Left renal cortex interstitium (tissue), 4 donors: ENCODE measurements around the gene FITM2. TPM values are rescaled to one million over a fixed set of nuclear protein-coding genes. Genes with fewer than 3 reads are reported as not detected.
"Not testable (repeated sequence)": the region's sequence is repeated elsewhere in the genome, so short reads cannot be mapped to it uniquely, and the experiment has no call there.

Experiments used
- DNase-seq, 4 donors: peaks; one replicate each; pipeline ENCODE4 v3.0.0-alpha.2; 2013; ENCODE audit warnings: low read depth in 4 of 4, low spot score in 2 of 4, missing footprints in 1 of 4
- polyA plus RNA-seq, 4 donors: library from polyadenylated mRNA; unstranded; fragments of 120-200 nt; gene quantifications; one replicate each; pipeline ENCODE4 v1.2.1, GENCODE V29; 2013; ENCODE audit not compliant: insufficient read length in 4 of 4

FITM2 gene, protein sequence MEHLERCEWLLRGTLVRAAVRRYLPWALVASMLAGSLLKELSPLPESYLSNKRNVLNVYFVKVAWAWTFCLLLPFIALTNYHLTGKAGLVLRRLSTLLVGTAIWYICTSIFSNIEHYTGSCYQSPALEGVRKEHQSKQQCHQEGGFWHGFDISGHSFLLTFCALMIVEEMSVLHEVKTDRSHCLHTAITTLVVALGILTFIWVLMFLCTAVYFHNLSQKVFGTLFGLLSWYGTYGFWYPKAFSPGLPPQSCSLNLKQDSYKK
- polyA plus RNA-seq, result 1 to 10 TPM; 7.5 to 9.5 (median 8.1) TPM

DNA sequence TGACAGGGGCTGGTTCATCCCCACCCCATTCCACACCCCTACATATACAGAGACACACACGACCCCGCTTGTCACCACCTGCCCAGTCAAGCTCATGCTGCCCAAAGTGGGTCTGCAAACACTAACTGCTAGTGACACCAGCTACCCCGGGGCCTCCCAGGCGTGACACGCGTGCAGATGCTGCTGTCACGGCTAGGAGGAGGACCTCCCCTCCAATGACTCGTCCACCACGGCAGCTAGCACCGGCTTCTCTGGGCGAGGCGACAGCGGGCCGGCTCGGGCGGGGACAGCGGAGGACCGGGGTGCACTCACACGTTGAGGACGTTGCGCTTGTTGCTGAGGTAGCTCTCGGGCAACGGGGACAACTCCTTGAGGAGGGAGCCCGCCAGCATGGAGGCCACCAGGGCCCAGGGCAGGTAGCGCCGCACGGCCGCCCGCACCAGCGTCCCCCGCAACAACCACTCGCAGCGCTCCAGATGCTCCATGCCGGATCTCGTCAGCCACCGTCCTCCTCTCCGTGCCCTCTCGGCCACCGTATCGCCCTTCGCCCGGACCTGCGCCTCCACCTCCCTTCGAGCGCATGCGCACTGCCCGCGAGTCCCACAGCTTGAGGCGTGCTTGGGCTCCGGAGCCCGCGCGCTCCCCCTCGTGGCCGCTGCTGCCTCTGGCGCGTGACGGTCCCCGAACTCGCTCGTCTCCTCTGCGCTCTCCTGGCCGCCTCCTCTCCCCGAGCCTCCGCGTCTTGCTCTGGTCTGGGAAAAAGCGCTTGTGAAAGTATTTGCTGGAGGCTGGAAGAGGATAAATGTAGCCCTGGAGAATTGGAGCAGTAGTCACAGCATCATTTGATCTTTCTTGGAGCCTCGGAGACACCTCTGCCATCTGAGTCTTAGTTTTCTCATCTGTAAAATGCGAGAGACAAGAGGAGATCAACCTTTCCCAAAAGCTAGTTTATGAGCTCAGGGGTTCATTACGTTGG, at the start of gene FITM2:
TSS of gene FITM2 (minus strand) at position 539 of the 976 bp plus-strand sequence. CDS start at position 485, 54 bp downstream.
- peak; percentile 90 to 93 (median 92) for DNase-seq

DNA sequence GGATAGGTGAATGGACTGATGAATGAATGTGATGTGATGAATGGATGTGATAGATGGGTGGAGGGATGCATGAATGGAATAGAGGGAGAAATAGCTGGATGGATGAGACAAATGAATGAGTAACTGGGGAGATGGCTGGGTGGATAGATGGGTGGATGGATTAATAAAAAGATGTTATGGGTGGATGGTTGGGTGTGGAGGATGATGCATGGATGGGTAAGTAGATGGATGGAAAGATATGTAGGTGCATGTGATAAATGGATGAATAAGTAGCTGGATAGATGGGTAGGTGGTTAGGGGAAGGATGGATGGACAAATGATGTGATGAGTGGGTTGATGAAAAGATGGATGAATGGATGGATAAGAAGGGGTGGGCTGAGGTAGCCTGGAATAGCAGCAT, 49.2 kb upstream of the FITM2 start:
- DNase-seq, result no peak

DNA sequence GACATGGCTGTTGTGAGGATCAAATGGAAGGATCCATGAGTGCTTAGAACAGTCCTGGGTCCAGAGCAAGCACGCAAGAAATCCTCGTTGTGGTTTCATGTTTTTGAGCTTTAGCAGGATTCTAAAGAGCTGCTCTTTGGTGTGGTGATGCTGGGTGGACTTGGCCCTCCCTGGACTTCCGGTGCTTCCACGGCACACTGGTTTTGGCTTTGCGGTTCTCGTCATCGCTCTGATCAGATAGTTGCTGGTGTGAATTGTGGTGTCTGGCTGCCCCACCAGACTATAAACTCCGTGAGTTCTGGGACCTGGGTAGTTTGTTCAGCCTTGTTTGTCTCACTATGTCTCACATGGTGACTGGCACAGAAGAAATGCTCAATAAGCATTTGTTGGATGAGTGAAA, 47.8 kb upstream of the FITM2 start:
- no peak for DNase-seq

DNA sequence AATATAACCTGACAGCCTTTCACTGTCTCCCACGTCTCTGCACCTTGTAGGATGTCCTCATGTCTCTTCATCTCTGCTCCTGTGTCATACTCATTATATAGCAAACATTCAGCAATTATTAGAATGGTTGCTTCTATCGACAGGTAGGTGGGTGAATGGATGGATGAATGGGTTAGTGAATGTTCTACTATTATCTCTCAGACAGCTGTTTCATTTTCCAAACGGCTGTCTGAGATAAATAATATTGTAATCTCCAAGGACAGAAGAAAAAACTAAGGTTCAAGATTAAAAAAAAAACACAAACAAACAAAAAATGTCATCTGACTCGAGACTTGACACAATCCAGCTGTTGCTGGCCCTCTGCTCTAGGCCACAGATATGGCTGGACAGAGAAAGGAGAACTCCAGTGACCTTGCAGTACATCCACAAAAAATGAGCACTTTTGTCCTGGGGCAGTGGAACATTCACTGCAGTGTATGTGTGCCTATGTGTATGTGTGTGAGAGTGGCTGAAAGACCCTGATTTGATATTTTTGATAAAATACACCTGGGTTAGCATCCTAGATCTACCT, 46.6 kb upstream of the FITM2 start:
- peak in 2 of 4 donors; percentile 21 to 36 for DNase-seq

DNA sequence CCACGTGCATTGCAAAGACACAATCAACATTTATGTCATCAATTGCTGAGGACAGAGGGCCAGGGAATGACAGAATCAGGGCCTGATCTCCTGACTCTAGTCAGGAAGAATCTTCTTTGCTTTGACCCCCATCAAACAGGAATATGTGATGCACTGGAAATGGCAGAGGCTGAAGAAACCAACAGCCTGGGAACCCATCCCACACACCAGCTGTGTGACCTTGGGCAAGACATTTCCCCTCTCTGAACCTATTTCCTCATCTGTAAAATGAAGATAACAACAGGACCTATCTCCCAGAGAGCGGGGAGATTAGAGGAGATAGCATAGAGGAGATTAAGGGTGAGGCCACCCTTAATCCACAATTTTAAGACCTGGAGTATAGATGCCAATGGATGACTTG, 46.0 kb upstream of the FITM2 start:
- no peak for DNase-seq

DNA sequence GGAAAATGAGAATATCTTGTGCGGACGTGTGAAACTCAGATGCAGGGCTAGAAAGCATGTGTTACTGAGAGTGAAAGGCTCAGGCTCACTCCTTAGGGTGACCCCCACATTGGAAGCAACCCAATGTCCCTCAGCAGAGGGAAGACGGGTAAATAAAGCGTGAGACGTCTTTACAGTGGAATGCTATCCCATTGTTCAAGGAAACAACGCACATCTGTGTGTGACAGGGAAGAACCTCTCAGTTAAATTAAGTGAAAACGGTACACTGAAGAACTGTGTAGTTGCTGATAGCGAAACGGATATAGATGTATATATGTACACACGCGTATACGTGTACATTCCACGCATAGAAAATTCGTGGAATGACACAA, 45.3 kb upstream of the FITM2 start:
- no peak for DNase-seq

DNA sequence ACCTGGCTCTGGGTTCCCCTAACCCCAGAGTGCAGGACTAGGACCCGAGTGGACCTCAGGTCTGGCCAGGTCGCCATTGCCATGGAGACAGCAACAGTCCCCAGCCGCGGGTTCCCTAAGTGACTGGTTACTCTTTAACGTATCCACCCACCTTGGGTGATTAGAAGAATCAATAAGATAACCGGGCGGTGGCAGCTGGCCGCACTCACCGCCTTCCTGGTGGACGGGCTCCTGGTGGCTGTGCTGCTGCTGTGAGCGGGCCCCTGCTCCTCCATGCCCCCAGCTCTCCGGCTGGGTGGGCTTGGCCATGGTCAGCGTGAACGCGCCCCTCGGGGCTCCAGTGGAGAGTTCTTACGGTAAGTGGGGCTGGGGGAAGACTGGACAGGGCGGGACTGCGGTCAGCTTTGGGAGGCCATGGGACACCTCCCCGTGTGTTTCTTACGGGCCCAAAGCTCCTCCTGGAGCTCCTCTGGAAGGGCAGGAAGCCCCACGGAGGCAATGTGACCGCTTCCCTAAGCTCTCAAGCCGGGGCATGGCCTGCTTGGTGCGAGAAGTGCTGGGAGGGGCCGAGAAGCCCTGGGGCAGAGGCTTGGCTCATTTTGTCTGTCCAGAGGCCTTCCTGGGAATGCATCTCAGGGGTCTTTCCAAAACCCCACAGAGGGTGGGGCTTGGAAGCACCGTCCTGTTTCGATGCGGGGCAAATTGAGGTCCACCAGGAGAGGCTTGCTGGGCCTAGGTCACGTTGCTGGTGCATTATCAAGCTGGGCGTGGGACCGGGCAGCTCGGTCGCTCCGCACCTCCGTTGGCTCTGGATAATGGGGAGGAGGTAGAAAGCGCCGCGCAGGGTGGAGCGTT, 44.7 kb upstream of the FITM2 start, which contains the start of gene HNF4A:
TSS of gene HNF4A (plus strand) at position 202 of the 855 bp plus-strand sequence. CDS start at position 308, 106 bp downstream.
- DNase-seq, result no peak

DNA sequence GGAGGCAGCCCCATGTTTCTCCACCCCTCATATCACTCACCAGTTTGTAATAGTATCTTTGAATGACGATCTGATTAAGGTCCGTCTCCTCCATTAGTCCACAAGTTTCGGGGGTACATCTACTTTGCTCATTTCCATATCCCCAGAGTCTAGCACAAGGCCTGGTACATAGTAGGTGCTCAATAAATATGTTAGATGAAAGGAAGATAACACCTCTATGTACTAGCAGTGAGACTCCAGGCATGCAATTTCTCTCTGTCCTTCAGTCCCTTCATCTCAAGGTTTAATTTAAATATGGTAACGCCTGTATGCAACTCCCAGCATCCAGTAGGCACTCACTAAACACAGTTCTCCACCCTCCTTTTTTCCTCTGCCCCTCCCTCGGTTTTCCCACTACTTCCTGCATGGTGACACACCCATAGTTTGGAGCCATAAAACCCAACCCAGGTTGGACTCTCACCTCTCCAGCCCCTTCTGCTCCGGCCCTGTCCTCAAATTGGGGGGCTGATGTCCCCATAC, 44.0 kb upstream of the FITM2 start:
- DNase-seq, result no peak

DNA sequence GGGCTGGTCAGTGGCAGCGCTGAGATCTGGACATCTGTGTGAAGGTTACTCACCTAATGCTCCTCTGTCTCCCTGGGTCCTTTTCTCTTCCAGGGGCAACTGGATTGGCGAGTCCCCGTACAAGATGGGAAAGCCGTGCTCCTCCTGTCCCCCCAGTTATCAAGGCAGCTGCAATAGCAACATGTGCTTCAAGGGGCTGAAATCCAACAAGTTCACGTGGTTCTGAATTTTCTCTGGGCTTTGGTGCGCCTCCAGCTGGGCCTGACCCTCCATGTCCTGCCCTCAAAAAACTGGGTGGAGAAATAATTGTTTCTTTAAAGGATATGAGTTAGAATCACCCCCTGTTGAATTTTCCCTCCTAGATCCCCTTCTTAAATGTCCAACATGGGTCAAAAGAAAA, 39.6 kb upstream of the FITM2 start:
- DNase-seq, result no peak

DNA sequence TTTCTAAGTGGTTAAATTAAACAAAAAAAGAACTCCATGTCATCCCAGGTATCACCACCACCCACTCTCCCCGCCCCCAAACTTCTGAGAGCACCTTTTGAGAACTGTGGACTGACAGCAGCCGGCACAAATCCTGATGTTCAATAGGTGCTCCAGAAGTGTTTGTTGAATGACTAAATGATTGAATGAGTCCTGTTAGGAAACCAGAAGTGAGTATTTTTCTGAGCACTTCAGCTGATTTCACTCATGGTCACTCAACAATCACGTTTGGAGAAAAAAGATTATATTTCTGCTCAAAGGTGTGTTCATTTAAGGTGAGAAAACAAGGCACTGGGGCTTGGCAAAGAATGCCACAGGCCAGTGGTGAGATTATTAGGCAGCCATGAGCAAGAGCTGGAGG, 38.3 kb upstream of the FITM2 start:
- DNase-seq, result no peak

DNA sequence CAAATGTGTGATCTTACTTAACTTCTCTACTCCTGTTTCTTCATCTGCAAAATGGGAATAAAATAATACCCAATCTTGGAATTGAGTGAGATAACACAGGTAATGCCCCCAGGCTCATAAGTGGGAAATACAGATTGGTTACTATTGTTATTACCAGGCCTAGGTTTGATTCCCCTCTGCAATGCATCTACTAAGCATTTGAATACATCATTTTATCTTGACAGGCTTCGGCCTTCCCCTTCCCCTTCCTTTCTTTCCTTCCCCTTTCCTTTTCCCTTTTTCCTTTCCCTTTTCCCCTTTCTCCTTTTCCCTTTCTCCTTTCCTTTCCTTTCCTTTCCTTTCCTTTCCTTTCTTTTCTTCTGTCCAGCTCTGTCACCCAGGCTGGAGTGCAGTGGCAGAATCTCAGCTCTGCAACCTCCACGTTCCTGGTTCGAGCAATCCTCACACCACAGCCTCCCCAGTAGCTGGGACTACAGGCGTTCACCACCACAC, 37.2 kb upstream of the FITM2 start:
- DNase-seq, result no peak

DNA sequence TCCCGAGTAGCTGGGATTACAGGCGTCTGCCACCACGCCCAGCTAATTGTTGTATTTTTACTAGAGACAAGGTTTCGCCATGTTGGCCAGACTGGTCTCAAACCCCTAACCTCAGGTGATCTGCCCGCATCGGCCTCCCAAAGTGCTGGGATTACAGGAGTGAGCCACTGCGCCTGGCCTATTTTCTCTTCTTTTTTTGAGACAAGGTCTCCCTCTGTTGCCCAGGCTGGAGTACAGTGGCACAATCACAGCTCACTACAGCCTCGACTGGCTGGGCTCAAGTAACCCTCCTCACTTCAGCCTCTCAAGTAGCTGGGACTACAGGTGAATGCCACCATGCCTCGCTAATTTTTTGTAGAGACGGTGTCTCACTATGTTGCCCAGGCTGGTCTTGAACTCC, 34.9 kb upstream of the FITM2 start:
- DNase-seq, result not testable (repeated sequence)

DNA sequence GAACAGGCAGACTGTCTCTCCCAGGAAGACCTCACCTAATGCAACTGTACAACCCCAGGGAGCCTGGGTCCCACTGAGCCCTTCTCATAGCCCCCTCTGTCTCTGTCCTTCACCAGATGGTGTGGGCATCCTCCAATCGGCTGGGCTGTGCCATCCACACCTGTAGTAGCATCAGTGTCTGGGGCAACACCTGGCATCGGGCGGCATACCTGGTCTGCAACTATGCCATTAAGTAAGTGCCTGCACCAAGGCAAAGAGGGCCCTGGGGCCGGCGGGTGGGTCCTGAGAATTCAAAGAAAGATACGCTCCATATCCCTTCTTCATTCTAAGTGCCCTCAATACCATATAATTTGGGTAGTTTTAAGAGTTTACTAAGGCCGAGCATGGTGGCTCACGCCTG, 34.1 kb upstream of the FITM2 start:
- no peak for DNase-seq

DNA sequence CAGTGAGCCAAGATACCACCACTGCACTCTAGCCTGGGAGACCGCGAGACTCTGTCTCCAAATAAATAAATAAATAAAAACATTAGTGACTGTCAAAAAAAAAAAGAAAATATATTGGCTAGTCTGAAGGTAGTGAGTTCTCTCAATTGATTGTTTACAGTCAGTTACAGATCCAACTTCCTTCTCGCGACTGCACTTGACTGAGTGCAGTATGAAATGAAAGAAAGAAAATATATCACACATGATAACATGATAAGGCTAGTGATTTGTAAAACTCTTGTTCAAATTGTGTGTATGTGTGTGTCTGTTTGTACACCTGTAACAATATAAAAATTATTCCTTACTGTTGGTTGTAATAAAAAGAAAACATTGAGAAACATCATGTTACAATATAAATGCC, 33.7 kb upstream of the FITM2 start:
- no peak for DNase-seq

DNA sequence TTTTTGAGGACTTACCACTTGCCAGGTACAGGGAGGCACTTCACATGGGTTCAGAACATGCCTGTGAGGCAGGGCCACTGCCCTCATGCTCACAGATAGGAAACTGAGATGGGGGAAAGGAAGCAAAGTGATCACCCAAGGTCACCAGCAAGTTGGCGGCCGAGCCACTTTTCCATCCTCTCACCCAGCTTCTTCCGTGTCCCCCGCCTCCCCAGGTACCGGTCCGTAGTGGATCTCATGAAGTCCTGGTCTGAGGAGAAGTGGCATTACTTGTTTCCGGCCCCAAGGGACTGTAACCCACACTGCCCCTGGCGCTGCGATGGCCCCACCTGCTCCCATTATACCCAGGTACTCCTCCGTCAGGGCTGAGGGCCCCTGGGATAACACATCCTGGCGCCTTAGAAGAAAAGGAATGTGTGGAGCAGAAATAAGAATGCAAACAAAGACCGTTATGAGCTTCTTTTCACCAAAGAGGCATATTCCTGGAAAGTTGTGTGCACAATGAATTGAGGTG, 32.2 kb upstream of the FITM2 start:
- DNase-seq, result no peak

DNA sequence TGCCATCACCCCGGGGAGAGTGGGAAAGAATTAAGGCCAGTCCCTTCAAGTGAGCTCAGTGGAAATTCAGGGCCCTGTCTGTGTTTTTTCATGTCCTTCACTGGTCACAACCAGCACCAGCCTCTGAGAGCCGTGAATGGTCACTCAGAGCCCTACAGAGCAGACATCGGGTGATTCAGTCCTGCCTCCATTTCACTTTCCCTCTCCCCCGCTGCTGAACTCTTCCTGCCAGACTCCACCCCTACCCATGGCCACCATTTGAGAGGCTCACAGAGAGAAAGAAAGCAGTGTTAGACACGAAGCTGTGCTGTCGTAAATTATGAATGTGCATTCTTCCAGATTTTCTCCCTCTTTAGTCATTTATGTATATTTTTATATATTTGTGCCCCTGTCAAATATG, 31.2 kb upstream of the FITM2 start:
- no peak for DNase-seq

DNA sequence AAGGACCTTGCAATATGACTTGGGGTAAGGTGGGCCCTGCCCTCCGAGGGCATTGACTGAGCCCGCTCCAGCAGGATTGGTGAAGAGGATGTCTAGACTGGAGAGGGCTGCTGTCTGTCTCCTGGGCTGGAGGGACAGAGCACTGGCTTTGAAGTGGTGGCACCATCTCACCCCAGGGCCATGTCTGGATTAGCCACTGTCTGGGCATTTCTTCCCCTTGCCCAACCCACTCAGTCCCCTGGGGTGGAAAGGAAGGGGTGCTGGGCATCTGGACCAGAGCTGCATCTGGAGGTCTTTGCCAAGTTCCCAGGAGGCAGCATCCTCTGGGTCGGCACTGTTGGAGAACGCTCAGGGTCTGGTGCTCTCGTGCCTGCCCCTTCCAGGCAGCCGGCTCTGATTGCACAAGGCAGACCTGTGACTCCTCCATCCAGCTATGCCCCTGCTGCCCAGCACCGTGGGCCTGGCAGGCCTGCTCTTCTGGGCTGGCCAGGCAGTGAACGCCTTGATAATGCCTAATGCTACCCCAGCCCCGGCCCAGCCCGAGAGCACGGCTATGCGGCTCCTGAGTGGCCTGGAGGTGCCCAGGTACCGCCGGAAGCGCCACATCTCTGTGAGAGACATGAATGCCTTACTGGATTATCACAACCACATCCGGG, 25.9 kb upstream of the FITM2 start, which contains the start of gene R3HDML:
TSS of gene R3HDML (plus strand) at position 319 of the 656 bp plus-strand sequence. CDS start at position 434, 115 bp downstream.
- no peak for DNase-seq

DNA sequence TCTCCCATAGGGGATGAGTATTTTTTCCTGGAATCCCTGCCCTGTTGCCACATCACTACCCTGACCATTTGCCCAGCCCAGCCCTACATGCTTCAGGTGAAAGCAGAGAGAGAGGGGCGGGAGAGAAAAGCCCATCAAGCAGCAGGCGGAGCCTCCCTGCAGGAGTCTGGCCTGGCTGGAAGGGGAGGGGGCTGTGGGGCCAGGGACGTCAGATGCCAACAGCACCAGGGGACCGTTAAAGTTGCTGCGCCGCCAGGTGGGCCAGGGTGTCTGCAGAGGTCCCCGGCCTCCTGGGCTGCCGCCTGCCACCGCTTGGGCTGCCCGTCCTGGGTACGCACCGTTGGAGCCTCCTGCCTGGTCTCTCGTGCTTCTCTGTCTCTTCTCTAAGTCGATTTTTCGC, 25.1 kb upstream of the FITM2 start:
- no peak for DNase-seq

DNA sequence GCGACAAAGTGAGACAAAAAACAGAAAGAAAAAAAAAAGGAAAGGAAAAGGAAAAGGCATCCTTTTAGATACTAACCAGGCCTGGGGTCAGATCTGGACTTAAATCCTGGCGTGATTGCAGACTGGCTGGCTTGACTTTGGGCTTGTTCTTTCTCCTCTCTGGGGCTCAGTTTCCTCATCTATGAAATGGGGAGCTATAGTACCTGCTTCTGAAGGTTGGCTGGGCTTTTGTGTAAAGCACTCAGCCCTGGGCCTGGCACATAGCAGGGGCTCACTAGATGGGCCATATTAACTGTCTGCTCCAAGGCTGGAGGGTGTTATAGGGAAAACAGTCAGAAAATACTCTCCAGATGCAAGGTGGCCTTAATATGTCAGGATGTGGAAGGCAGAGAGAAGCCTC, 24.7 kb upstream of the FITM2 start:
- no peak for DNase-seq
